ENCODE measurements around the gene PDX1.

The PDX1 gene

GRCh38 chr13:27919934-27920676, at the start of gene PDX1:
PDX1 (plus strand) TSS chr13:27920000; CDS start chr13:27920139, 139 bp downstream.
- DNase-seq: no peak

- DNase-seq: no peak
These were observed 41.5 kb upstream of the PDX1 start for GRCh38 chr13:27878274-27878673.

DNA sequence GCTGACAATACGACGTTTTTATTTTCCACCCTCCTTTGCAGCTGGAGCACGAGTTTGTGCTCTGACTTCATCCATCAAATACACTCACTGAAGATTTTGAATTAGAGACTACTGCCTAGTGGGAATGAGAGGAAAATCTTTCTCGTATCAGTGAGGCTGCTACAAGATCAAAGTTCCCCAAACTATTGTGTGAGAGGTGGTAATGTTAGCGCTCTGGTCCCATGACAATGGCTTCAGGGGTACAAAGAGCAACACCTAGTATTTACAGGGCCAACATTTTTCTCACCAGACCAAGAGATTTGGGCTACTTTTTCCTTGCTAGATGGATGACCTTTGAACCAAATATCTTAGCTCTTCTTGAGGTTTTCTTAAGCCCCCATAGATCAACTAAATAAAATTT, 30.3 kb upstream of the PDX1 start:
- DNase-seq: no peak

DNA sequence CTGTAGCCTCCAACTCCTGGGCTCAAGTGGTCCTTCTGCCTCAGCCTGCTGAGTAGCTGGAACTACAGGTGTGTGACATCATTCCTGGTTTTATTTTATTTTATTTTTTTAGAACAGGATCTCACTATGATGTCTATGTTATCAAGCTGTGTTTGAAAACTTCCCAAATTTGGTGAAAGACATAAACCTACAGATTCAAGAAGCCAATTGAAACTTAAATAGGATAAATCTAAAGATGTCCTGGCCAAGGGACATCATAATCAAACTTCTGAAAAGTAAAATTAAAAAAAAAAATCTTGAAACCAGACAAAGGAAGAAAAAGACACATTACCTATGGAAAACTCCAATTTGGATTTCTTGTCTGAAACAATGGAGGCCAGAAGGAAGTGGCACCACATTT, 23.1 kb upstream of the PDX1 start:
- no peak for DNase-seq

GRCh38 chr13:27904719-27905118, 15.1 kb upstream of the PDX1 start:
- no peak for DNase-seq

DNA sequence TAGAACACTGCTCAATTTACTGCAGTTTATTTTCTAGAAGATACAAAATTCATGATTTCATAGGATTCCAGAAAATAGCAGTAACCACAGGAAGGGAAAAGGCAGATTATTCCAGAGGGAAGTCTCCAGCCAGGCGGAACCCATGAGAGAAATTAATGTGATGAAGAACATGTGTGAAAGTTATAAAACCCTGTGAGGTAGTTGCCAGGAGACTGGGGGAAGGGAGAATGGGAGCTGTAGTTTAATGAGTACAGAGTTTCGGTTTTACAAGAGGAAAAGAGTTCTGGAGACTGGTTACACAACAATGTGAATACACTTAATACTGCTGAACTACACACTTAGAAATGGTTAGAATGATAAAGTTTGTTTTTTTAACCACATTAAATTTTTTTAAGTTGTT, 14.2 kb upstream of the PDX1 start:
- no peak for DNase-seq

GRCh38 chr13:27907121-27907787, 12.5 kb upstream of the PDX1 start:
- DNase-seq: no peak

- no peak for DNase-seq
These were observed 10.4 kb upstream of the PDX1 start for GRCh38 chr13:27909378-27909777.

GRCh38 chr13:27911521-27911920, 8.3 kb upstream of the PDX1 start:
- DNase-seq: no peak

- DNase-seq: no peak
These were observed 6.6 kb upstream of the PDX1 start for GRCh38 chr13:27913160-27913559.

DNA sequence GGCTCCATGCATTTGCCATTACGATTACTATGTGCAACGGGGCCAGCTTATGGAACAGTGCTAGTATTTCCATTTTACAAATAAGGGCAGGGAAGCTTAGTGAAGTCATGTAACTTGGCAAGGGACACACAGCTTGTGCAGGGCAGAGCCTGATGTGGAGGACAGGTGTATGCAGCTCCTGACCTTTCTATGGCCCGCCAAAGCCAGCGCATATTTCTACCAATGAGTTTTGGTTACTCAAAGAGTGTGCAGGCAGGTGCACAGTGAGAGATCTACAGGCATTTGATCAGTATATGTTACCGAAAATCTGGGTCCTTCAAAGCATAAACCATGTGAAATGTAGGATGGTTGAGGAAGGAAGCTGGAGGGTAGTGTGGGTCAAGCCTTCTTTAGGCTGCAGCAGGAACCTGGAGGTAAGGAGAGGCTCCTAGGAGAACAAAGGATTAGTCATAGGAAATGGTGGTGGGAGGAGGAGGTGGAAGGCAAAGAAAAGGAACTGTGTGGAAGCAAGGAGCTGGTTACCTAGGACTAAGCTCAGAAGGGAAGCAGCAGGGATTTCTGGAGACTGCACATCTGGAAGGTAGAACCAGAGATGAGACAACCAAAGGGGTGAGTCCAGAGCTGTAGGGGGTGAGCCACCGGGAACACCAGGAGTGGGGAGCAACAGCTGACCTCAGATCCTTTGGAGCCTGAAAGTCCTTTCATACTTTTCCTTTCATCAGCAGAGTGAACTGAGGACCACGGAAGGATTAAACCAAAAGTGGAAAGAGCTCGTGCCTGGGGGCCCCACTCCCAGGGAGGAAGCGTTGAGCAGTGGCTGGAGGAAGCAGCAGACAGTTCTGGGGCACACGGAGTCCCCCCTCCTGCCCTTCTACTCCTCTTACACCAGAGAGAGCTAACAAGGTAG, 4.2 kb upstream of the PDX1 start:
- DNase-seq: no peak

GRCh38 chr13:27917121-27917947, 2.5 kb upstream of the PDX1 start:
- DNase-seq: no peak

GRCh38 chr13:27918041-27918917, 1.5 kb upstream of the PDX1 start:
- DNase-seq: no peak

DNA sequence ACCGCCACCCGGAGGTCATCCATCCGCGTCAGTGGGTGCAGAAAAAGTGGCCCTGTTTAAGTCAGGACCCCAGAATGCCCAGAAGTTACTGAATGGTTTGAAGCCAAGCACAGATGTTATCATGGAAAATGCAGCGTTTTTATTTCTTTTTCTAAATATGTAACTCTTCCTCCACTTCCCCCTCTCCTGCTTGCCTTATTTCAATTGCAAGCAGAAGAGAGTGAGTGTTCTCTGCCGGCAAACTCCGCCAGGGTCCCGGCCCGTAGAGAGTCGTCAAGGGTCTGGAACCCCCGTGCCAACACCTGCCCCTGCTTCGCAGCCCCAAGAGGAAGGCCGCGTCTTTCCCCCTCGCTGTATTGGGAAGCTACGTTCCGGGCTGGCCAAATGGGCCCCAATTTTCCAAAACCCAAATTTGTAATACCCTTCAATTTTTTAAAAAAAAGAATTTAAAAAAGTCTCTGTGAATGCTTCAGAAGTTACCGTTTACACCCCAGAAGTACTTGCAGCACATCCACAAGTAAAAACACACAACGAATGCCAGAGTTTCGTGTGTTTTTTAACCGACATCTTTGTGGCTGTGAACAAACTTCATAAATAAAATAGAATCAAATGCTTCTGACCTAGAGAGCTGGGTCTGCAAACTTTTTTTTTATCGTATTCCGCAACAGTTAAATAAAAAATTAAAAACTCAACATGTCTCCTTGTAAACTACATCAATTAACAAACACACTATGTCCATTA, 712 bp upstream of the PDX1 start:
- no peak for DNase-seq

DNA sequence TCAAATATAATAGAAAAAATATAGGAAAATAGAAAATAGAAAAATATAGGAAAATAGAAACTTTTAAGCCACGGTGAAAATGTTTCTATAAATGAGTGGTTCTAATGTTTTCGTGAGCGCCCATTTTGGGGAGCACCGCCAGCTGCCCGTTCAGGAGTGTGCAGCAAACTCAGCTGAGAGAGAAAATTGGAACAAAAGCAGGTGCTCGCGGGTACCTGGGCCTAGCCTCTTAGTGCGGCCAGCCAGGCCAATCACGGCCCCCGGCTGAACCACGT, 204 bp upstream of the PDX1 start:
- DNase-seq: no peak

- no peak for DNase-seq
These were observed 1.0 kb downstream of the PDX1 start for GRCh38 chr13:27920677-27921420.

- no peak for DNase-seq
These were observed 1.7 kb downstream of the PDX1 start for GRCh38 chr13:27921421-27921960.

GRCh38 chr13:27921961-27922882, 2.4 kb downstream of the PDX1 start:
- no peak for DNase-seq
